Mesenchymal stem cell (in vitro differentiated cells and primary cell): ENCODE data around the gene ZAR1. TPM values are rescaled to one million over a fixed set of nuclear protein-coding genes. Genes with fewer than 3 reads are reported as not detected.
"Not testable (repeated sequence)": the region's sequence is repeated elsewhere in the genome, so short reads cannot be mapped to it uniquely, and the experiment has no call there.

ENCODE experiments used
- DNase-seq: peaks from one replicate; pipeline ENCODE4 v3.0.0-alpha.2; 2013
- H2AFZ ChIP-seq: one replicate; pipeline ENCODE4 v1.6.1; 2013; ENCODE audit warnings: low read depth, mild to moderate bottlenecking, control low read depth, inconsistent platforms, low read length, moderate library complexity
- H2AK5ac ChIP-seq: 2 replicates; pipeline ENCODE4 v1.6.1; 2013; ENCODE audit warnings: low read length, moderate library complexity, mild to moderate bottlenecking, inconsistent platforms; ENCODE audit not compliant: severe bottlenecking
- H2BK120ac ChIP-seq: one replicate; pipeline ENCODE4 v1.6.1; 2013; ENCODE audit warnings: low read depth, mild to moderate bottlenecking, inconsistent platforms, low read length, moderate library complexity
- H2BK12ac ChIP-seq, 2 experiments: one replicate each; pipeline ENCODE4 v1.6.1; 2013; ENCODE audit warnings: inconsistent platforms in 2 of 2, low read length in 2 of 2, mild to moderate bottlenecking in 2 of 2, moderate library complexity in 2 of 2, control low read depth in 1 of 2
- H2BK15ac ChIP-seq: one replicate; pipeline ENCODE4 v1.6.1; 2013; ENCODE audit warnings: mild to moderate bottlenecking, low read depth, inconsistent platforms; ENCODE audit not compliant: poor library complexity, severe bottlenecking
- H2BK5ac ChIP-seq: 2 replicates; pipeline ENCODE4 v1.6.1; 2013; ENCODE audit warnings: low read depth, mild to moderate bottlenecking, low read length, control low read depth, inconsistent platforms; ENCODE audit not compliant: poor library complexity, severe bottlenecking
- H3K14ac ChIP-seq, 2 experiments: one replicate each; pipeline ENCODE4 v1.6.1; 2013; ENCODE audit warnings: inconsistent platforms in 2 of 2, low read length in 2 of 2, control low read depth in 1 of 2, mild to moderate bottlenecking in 1 of 2, moderate library complexity in 1 of 2
- H3K18ac ChIP-seq, 2 experiments: one replicate each; pipeline ENCODE4 v1.6.1; 2013; ENCODE audit warnings: inconsistent platforms in 2 of 2, low read length in 2 of 2, control low read depth in 1 of 2, low read depth in 1 of 2, mild to moderate bottlenecking in 1 of 2
- H3K23ac ChIP-seq, 2 experiments: one replicate each; pipeline ENCODE4 v1.6.1; 2013; ENCODE audit warnings: inconsistent platforms in 2 of 2, low read length in 2 of 2, mild to moderate bottlenecking in 2 of 2, moderate library complexity in 2 of 2, control low read depth in 1 of 2
- H3K27ac ChIP-seq: 2 replicates; pipeline ENCODE4 v1.5.1; 2013; ENCODE audit warnings: mild to moderate bottlenecking, moderate library complexity, low read length, control low read depth, inconsistent platforms; ENCODE audit not compliant: poor library complexity, severe bottlenecking
- H3K27me3 ChIP-seq, 2 experiments: 2 replicates each; pipeline versions ENCODE4 v1.6.1 to v1.7.0; 2013; ENCODE audit warnings: low read length in 2 of 2, mild to moderate bottlenecking in 2 of 2, moderate library complexity in 2 of 2, control low read depth in 1 of 2, inconsistent platforms in 1 of 2; ENCODE audit not compliant: control insufficient read depth in 1 of 2, insufficient read depth in 1 of 2
- H3K36me3 ChIP-seq, 2 experiments: 2 replicates each; pipeline versions ENCODE4 v1.6.1 to v1.7.0; 2013; ENCODE audit warnings: low read length in 2 of 2, control low read depth in 1 of 2, inconsistent platforms in 1 of 2, low read depth in 1 of 2, mild to moderate bottlenecking in 1 of 2; ENCODE audit not compliant: insufficient read depth in 2 of 2, control insufficient read depth in 1 of 2
- H3K4ac ChIP-seq, 2 experiments: one replicate each; pipeline ENCODE4 v1.6.1; 2013; ENCODE audit warnings: inconsistent platforms in 2 of 2, low read length in 2 of 2, mild to moderate bottlenecking in 2 of 2, moderate library complexity in 2 of 2, control low read depth in 1 of 2, low read depth in 1 of 2
- H3K4me1 ChIP-seq: 2 replicates; pipeline ENCODE4 v1.6.1; 2013; ENCODE audit warnings: low read depth, low read length, control low read depth; ENCODE audit not compliant: control insufficient read depth, insufficient read depth
- H3K4me2 ChIP-seq: 2 replicates; pipeline ENCODE4 v1.6.1; 2013; ENCODE audit warnings: low read length, mild to moderate bottlenecking, inconsistent platforms; ENCODE audit not compliant: poor library complexity, severe bottlenecking
- H3K4me3 ChIP-seq, 2 experiments: 2 replicates each; pipeline versions ENCODE4 v1.5.1 to v1.7.0; 2013; ENCODE audit warnings: low read length in 2 of 2, mild to moderate bottlenecking in 2 of 2, control low read depth in 1 of 2, low read depth in 1 of 2; ENCODE audit not compliant: insufficient read depth in 1 of 2
- H3K79me1 ChIP-seq: replicated peaks from 2 replicates; pipeline ENCODE4 v1.6.1; 2013; ENCODE audit warnings: mild to moderate bottlenecking, control low read depth, low read length, inconsistent platforms; ENCODE audit not compliant: poor library complexity, severe bottlenecking
- H3K9ac ChIP-seq: 2 replicates; pipeline ENCODE4 v1.7.0; 2013; ENCODE audit warnings: mild to moderate bottlenecking, low read length, moderate library complexity
- H3K9me3 ChIP-seq: 2 replicates; pipeline ENCODE4 v1.7.0; 2013; ENCODE audit warnings: mild to moderate bottlenecking, low read length; ENCODE audit not compliant: control insufficient read depth
- H4K8ac ChIP-seq: one replicate; pipeline ENCODE4 v1.6.1; 2013; ENCODE audit warnings: inconsistent platforms, mild to moderate bottlenecking, low read length, moderate library complexity
- H4K91ac ChIP-seq: one replicate; pipeline ENCODE4 v1.6.1; 2013; ENCODE audit warnings: mild to moderate bottlenecking, low read length, inconsistent platforms
- WGBS: methylation state at CpG from one replicate; pipeline ENCODE4 v1.1.7; 2013; ENCODE audit warnings: mixed read lengths; 5-methylcytosine and 5-hydroxymethylcytosine counted together
- polyA plus RNA-seq, 2 experiments: library from polyadenylated mRNA; stranded (reverse); fragments of 200-250 nt; gene quantifications; one replicate each; pipeline ENCODE4 v1.2.3, GENCODE V29; 2013

ZAR1 gene
- not detected for polyA plus RNA-seq (2013, experiment 1 of 2)
- not detected for polyA plus RNA-seq (2013, experiment 2 of 2)

- H2BK12ac ChIP-seq: peak within 1 kb of the TSS in 1 of 2 experiments; percentile 42
- WGBS: under 1% methylated on average over 67 of the region's 80 CpGs
These were observed at the start of gene ZAR1 for GRCh38 chr4:48490012-48490679. Gene ZAR1, plus strand, starts transcription at chr4:48490252. Its CDS starts 40 bp downstream, at chr4:48490292.

GRCh38 chr4:48440914-48441313, 49.1 kb upstream of the ZAR1 start:
- not testable (repeated sequence) for H3K14ac ChIP-seq, H3K23ac ChIP-seq, H2BK5ac ChIP-seq, H3K27me3 ChIP-seq, H3K18ac ChIP-seq, H3K27ac ChIP-seq, H3K9me3 ChIP-seq, H4K8ac ChIP-seq, H2BK15ac ChIP-seq, H3K4me1 ChIP-seq, H3K4me3 ChIP-seq, H2AK5ac ChIP-seq, H3K9ac ChIP-seq, H2BK12ac ChIP-seq, H2BK120ac ChIP-seq, H3K4me2 ChIP-seq, DNase-seq, H4K91ac ChIP-seq, H3K36me3 ChIP-seq, H3K4ac ChIP-seq, H2AFZ ChIP-seq, H3K79me1 ChIP-seq
- WGBS: 42% methylated on average over 2 of the region's 5 CpGs

More at GRCh38 chr4:48490012-48490679, at the start of gene ZAR1:
- Histone ChIP-seq H2BK15ac (no peak within 1 kb of the TSS), H4K91ac (peak within 1 kb of the TSS; percentile 21), H2AFZ (peak within 1 kb of the TSS; percentile 69), H4K8ac (peak within 1 kb of the TSS; percentile 49), H2BK5ac (no peak within 1 kb of the TSS), H3K14ac (peak within 1 kb of the TSS in 1 of 2 experiments; percentile 81), H3K4ac (no peak within 1 kb of the TSS), H3K9me3 (no peaks in the 10 kb centered on the region), H3K9ac (no peak within 1 kb of the TSS), H3K27me3 (peaks cover 32 to 77% of the 10 kb centered on the region in 2 experiments), H3K36me3 (peaks cover 0 to 3% of the 10 kb centered on the region in 2 experiments), H3K79me1 (no peaks in the 10 kb centered on the region), H2BK120ac (no peak within 1 kb of the TSS), H3K4me1 (peaks cover 12% of the 10 kb centered on the region), H3K4me3 (peak within 1 kb of the TSS; percentile 24 to 53), H3K18ac (peak within 1 kb of the TSS; percentile 35 to 81), H3K4me2 (peak within 1 kb of the TSS; percentile 76), H3K27ac (no peak within 1 kb of the TSS), H3K23ac (peak within 1 kb of the TSS in 1 of 2 experiments; percentile 97), H2AK5ac (no peak within 1 kb of the TSS)
- DNase-seq: no peak

GRCh38 chr4:48445704-48446103, 44.3 kb upstream of the ZAR1 start:
- H3K18ac ChIP-seq: no peak overlapping the region
- no CpG with 5 or more reads among the region's 3 CpGs for WGBS
- H3K4me2 ChIP-seq: no peak overlapping the region
- H3K79me1 ChIP-seq: no peaks in the 10 kb centered on the region
- no peak overlapping the region for H3K27ac ChIP-seq
- no peak overlapping the region for H3K14ac ChIP-seq
- H3K4me3 ChIP-seq: no peak overlapping the region
- H4K8ac ChIP-seq: no peak overlapping the region
- H3K4ac ChIP-seq: no peak overlapping the region
- H3K36me3 ChIP-seq: no peaks in the 10 kb centered on the region
- no peaks in the 10 kb centered on the region for H3K4me1 ChIP-seq
- no peaks in the 10 kb centered on the region for H3K27me3 ChIP-seq
- no peak overlapping the region for H2AK5ac ChIP-seq
- peak; percentile 13 for DNase-seq
- H2BK12ac ChIP-seq: no peak overlapping the region
- no peak overlapping the region for H3K9ac ChIP-seq
- H3K9me3 ChIP-seq: no peaks in the 10 kb centered on the region
- H2BK5ac ChIP-seq: no peak overlapping the region
- H2BK120ac ChIP-seq: no peak overlapping the region
- no peak overlapping the region for H3K23ac ChIP-seq
- no peak overlapping the region for H2BK15ac ChIP-seq
- H2AFZ ChIP-seq: no peak overlapping the region
- H4K91ac ChIP-seq: no peak overlapping the region

- Histone ChIP-seq H3K9ac (no peak overlapping the region), H2BK12ac (no peak overlapping the region), H3K18ac (no peak overlapping the region), H4K8ac (no peak overlapping the region), H3K79me1 (no peaks in the 10 kb centered on the region), H3K36me3 (no peaks in the 10 kb centered on the region), H3K9me3 (no peaks in the 10 kb centered on the region), H3K4me3 (no peak overlapping the region), H3K27me3 (no peaks in the 10 kb centered on the region), H3K14ac (no peak overlapping the region), H3K4me2 (no peak overlapping the region), H3K4me1 (no peaks in the 10 kb centered on the region), H2BK5ac (no peak overlapping the region), H2AK5ac (no peak overlapping the region), H3K4ac (no peak overlapping the region), H4K91ac (no peak overlapping the region), H2BK15ac (no peak overlapping the region), H2BK120ac (no peak overlapping the region), H3K27ac (no peak overlapping the region), H2AFZ (no peak overlapping the region), H3K23ac (no peak overlapping the region)
- 50% methylated on average over 1 of the region's 1 CpG for WGBS
- DNase-seq: no peak
These were observed 43.4 kb upstream of the ZAR1 start for GRCh38 chr4:48446642-48447041.
